Tibial artery (tissue), 4 donors: ENCODE measurements around the gene C1RL.
A peak's percentile ranks its signal among the peaks of the same experiment; 100 is the strongest.

Experiments used
- DNase-seq, 2 donors: peaks; one replicate each; pipeline ENCODE4 v3.0.0-alpha.2; 2019
- H3K27ac ChIP-seq, 2 donors: fragments of 200-600 bp; sonication (generic) in 1 of 2; 1 replicate in 1 of 2; 2 replicates in 1 of 2; pipeline ENCODE4 v1.5.1; 2018 to 2019; ENCODE audit warnings: mild to moderate bottlenecking in 1 of 2
- H3K27me3 ChIP-seq, 2 donors: fragments of 200-600 bp; sonication (generic) in 1 of 2; one replicate each; pipeline versions ENCODE4 v1.5.1 to v1.6.0; 2016 to 2019
- H3K36me3 ChIP-seq, 3 donors: fragments of 200-600 bp; sonication (generic) in 2 of 3; one replicate each; pipeline ENCODE4 v1.5.1; 2016 to 2019; ENCODE audit warnings: mild to moderate bottlenecking in 2 of 3
- H3K4me1 ChIP-seq, 4 donors: fragments of 200-600 bp; sonication (generic) in 2 of 4; 1 replicate in 3 of 4; 2 replicates in 1 of 4; pipeline ENCODE4 v1.5.1; 2016 to 2019
- H3K4me3 ChIP-seq, 2 donors: fragments of 200-600 bp; sonication (generic) in 1 of 2; 1 replicate in 1 of 2; 2 replicates in 1 of 2; pipeline ENCODE4 v1.5.1; 2018 to 2019; ENCODE audit warnings: mild to moderate bottlenecking in 2 of 2
- H3K9me3 ChIP-seq, 3 donors: fragments of 200-600 bp; sonication (generic) in 1 of 3; one replicate each; pipeline ENCODE4 v1.5.1; 2016 to 2019
- intact Hi-C: fragments of 100-400 bp; cut with DNase I; formaldehyde crosslinking; loops from one replicate; pipeline ENCODE4 v1.15.0; 2023; ENCODE audit warnings: low total_unique reads
- TF ChIP-seq, protein P1 (sequence below), 2 experiments: fragments of 200-600 bp in 1 of 2; fragments of 450-650 bp in 1 of 2; IDR thresholded peaks; one replicate each; pipeline ENCODE4 v1.5.1; 2017 to 2019; ENCODE audit warnings: antibody characterized with exemption in 2 of 2, mild to moderate bottlenecking in 1 of 2, moderate library complexity in 1 of 2

C1RL gene

GRCh38 chr12:7142056-7142644 lies 33.1 kb upstream of the C1RL start:
- intact Hi-C loops, result no loop called here

GRCh38 chr12:7141351-7142005 lies 32.5 kb upstream of the C1RL start:
- DNase-seq, result no peak
- Histone ChIP-seq H3K4me1 (no peaks in the 10 kb centered on the region), H3K27me3 (no peaks in the 10 kb centered on the region), H3K36me3 (peaks cover 0 to 64% (median 21%) of the 10 kb centered on the region in 3 donors), H3K9me3 (no peaks in the 10 kb centered on the region), H3K4me3 (no peak overlapping the region), H3K27ac (no peak overlapping the region)
- TF ChIP-seq, protein P1, sequence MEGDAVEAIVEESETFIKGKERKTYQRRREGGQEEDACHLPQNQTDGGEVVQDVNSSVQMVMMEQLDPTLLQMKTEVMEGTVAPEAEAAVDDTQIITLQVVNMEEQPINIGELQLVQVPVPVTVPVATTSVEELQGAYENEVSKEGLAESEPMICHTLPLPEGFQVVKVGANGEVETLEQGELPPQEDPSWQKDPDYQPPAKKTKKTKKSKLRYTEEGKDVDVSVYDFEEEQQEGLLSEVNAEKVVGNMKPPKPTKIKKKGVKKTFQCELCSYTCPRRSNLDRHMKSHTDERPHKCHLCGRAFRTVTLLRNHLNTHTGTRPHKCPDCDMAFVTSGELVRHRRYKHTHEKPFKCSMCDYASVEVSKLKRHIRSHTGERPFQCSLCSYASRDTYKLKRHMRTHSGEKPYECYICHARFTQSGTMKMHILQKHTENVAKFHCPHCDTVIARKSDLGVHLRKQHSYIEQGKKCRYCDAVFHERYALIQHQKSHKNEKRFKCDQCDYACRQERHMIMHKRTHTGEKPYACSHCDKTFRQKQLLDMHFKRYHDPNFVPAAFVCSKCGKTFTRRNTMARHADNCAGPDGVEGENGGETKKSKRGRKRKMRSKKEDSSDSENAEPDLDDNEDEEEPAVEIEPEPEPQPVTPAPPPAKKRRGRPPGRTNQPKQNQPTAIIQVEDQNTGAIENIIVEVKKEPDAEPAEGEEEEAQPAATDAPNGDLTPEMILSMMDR (IDR thresholded peaks at IDR 0.05), result no peak
- intact Hi-C loops, result no loop called here

More at GRCh38 chr12:7142056-7142644, 33.1 kb upstream of the C1RL start:
- Histone ChIP-seq H3K27ac (no peak overlapping the region), H3K4me3 (no peak overlapping the region), H3K36me3 (peaks cover 0 to 64% (median 18%) of the 10 kb centered on the region in 3 donors), H3K9me3 (no peaks in the 10 kb centered on the region), H3K27me3 (no peaks in the 10 kb centered on the region), H3K4me1 (no peaks in the 10 kb centered on the region)
- TF ChIP-seq, protein P1 (IDR thresholded peaks at IDR 0.05), result peak; percentile 53 to 56
- no peak for DNase-seq

- TF ChIP-seq, protein P1 (IDR thresholded peaks at IDR 0.05), result no peak
- no peaks in the 10 kb centered on the region for H3K4me1 ChIP-seq
- no peaks in the 10 kb centered on the region for H3K27me3 ChIP-seq
- no peaks in the 10 kb centered on the region for H3K9me3 ChIP-seq
- intact Hi-C loops, result no loop called here
- H3K27ac ChIP-seq, result no peak overlapping the region
- peaks cover 0 to 77% (median 22%) of the 10 kb centered on the region in 3 donors for H3K36me3 ChIP-seq
- no peak for DNase-seq
- H3K4me3 ChIP-seq, result no peak overlapping the region
These were observed 30.2 kb upstream of the C1RL start for GRCh38 chr12:7139200-7139599.

- no peaks in the 10 kb centered on the region for H3K4me1 ChIP-seq
- H3K27ac ChIP-seq, result no peak overlapping the region
- peaks cover 0 to 72% (median 18%) of the 10 kb centered on the region in 3 donors for H3K36me3 ChIP-seq
- H3K4me3 ChIP-seq, result no peak overlapping the region
- H3K27me3 ChIP-seq, result no peaks in the 10 kb centered on the region
- no peaks in the 10 kb centered on the region for H3K9me3 ChIP-seq
- intact Hi-C loops, result no loop called here
- DNase-seq, result no peak
- TF ChIP-seq, protein P1 (IDR thresholded peaks at IDR 0.05), result no peak
These were observed 28.9 kb upstream of the C1RL start for GRCh38 chr12:7137908-7138307.

DNA sequence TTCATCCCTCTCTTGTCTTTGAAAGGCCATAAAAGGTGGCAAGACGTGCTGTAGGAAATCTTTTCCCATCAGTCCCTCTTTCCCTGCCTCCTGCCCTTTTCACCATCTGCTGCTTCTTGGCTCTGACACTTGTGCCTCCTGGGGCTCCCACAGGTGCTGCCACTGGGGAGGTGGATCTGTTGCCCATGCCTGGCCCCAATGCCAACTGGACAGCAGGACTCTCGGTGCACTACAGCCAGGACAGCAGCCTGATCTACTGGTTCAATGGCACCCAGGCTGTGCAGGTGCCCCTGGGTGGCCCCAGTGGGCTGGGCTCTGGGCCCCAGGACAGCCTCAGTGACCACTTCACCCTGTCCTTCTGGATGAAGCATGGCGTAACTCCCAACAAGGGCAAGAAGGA lies 27.7 kb upstream of the C1RL start:
- TF ChIP-seq, protein P1 (IDR thresholded peaks at IDR 0.05), result no peak
- DNase-seq, result no peak
- Histone ChIP-seq H3K4me3 (no peak overlapping the region), H3K4me1 (no peaks in the 10 kb centered on the region), H3K27me3 (no peaks in the 10 kb centered on the region), H3K27ac (no peak overlapping the region), H3K9me3 (no peaks in the 10 kb centered on the region), H3K36me3 (peaks cover 0 to 60% (median 16%) of the 10 kb centered on the region in 3 donors)
- intact Hi-C loops, result no loop called here
